Adrenal gland (tissue), 12 donors: ENCODE results near the gene TMEM132C. TPM values are rescaled to one million over a fixed set of nuclear protein-coding genes. Genes with fewer than 3 reads are reported as not detected.

ENCODE experiments used
- DNase-seq, 7 donors: peaks; one replicate each; pipeline ENCODE4 v3.0.0-alpha.2; 2019 to 2020
- H3K27ac ChIP-seq, 5 donors: fragments of 200-600 bp; sonication (generic) in 4 of 5; 1 replicate in 3 of 5; 2 replicates in 2 of 5; pipeline versions ENCODE4 v1.5.1 to v1.8.0; 2016 to 2020; ENCODE audit warnings: mild to moderate bottlenecking in 1 of 5
- H3K27me3 ChIP-seq: fragments of 200-600 bp; 2 replicates; pipeline ENCODE4 v1.8.0; 2021
- H3K36me3 ChIP-seq, 2 donors: fragments of 200-600 bp; replicated peaks in 1 of 2; 1 replicate in 1 of 2; 2 replicates in 1 of 2; pipeline versions ENCODE4 v1.5.1 to v1.8.0; 2018 to 2022
- H3K4me1 ChIP-seq, 2 donors: fragments of 200-600 bp; replicated peaks in 1 of 2; 1 replicate in 1 of 2; 2 replicates in 1 of 2; pipeline versions ENCODE4 v1.5.1 to v1.8.0; 2018 to 2021
- H3K4me3 ChIP-seq, 4 donors: fragments of 200-600 bp; sonication (generic) in 3 of 4; one replicate each; pipeline ENCODE4 v1.5.1; 2016 to 2018
- H3K9me3 ChIP-seq, 3 donors: fragments of 200-600 bp; sonication (generic) in 1 of 3; replicated peaks in 1 of 3; 1 replicate in 2 of 3; 2 replicates in 1 of 3; pipeline versions ENCODE4 v1.5.1 to v1.8.0; 2016 to 2021
- CTCF ChIP-seq, 6 experiments: fragments of 450-650 bp in 4 of 6; fragments of 200-600 bp in 2 of 6; sonication (generic) in 1 of 6; IDR thresholded peaks; 1 replicate in 5 of 6; 2 replicates in 1 of 6; pipeline versions ENCODE4 v1.5.1 to v1.8.0; 2016 to 2021; ENCODE audit warnings: antibody characterized with exemption in 6 of 6, mild to moderate bottlenecking in 2 of 6, moderate library complexity in 1 of 6
- POLR2A ChIP-seq, 2 donors: fragments of 450-650 bp; IDR thresholded peaks; one replicate each; pipeline ENCODE4 v1.6.1; 2017; ENCODE audit warnings: antibody characterized with exemption in 2 of 2, mild to moderate bottlenecking in 2 of 2, moderate library complexity in 1 of 2
- whole genome bisulfite sequencing, 4 donors: extraction: QIAGEN DNeasy Blood & Tissue Kit in 2 of 4; methylation state at CpG; one replicate each; pipeline versions ENCODE4 v1.1.5 to v1.1.7; 2013 to 2017; 5-methylcytosine and 5-hydroxymethylcytosine counted together
- intact Hi-C, 2 donors: fragments of 100-400 bp; cut with DNase I; formaldehyde crosslinking; loops; one replicate each; pipeline versions ENCODE4 v1.14.1 to v1.15.0; 2022 to 2023
- polyA plus RNA-seq, 3 donors: library from polyadenylated mRNA; stranded (reverse); fragments of 200-250 nt in 2 of 3; fragments of 350-450 nt in 1 of 3; fragmentation: Illumina TruSeq in 1 of 3; extraction: RNeasy Lipid Tissue Mini Kit (QIAGEN cat#74804) in 1 of 3; gene quantifications; one replicate each; pipeline ENCODE4 v1.2.3, GENCODE V29; 2013 to 2014
- total RNA-seq, 9 donors: library from RNA; depleted of rRNA in 4 of 9; stranded (reverse); fragments of >200 nt in 4 of 9; fragments of 120-200 nt in 1 of 9; fragmentation: NEBNext Ultra II Directional in 1 of 9; extraction: Animal tissue kit (Norgen Biotek cat#: 25700) in 1 of 9; gene quantifications; one replicate each; pipeline versions ENCODE4 v1.1.0 to v1.2.4, GENCODE V29; 2013 to 2023
- donor health status: healthy with polysubstance abuse.
- donor health status: Bipolar disorder and iron deficiency.
- donor health status: DM: yes; HTN: yes; CAD: no.
- donor health status: DM: no; HTN: no; CAD: no.
- donor health status: DM: no; HTN: no; CAD: no.
- donor health status: DM: yes; HTN: yes; CAD: no.

TMEM132C gene
- total and polyA plus RNA-seq, 12 donors, result 1.2 to 4.2 (median 2.5) TPM

- no peak for DNase-seq
- Histone ChIP-seq H3K27ac (no peak overlapping the region), H3K27me3 (no peaks in the 10 kb centered on the region), H3K9me3 (no peaks in the 10 kb centered on the region), H3K4me1 (no peaks in the 10 kb centered on the region), H3K4me3 (no peak overlapping the region), H3K36me3 (no peaks in the 10 kb centered on the region)
- intact Hi-C loops, result no loop called here
- WGBS, 4 donors, result 67 to 77% (median 76%) methylated on average over 6 of the region's 6 CpGs
- no peak for TF ChIP-seq POLR2A (IDR thresholded peaks at IDR 0.05)
- TF ChIP-seq CTCF (IDR thresholded peaks at IDR 0.05), result no peak
Measured at GRCh38 chr12:128712622-128713021, 445.7 kb downstream of the TMEM132C start.

GRCh38 chr12:128715485-128715884 lies 448.5 kb downstream of the TMEM132C start:
- Histone ChIP-seq H3K9me3 (no peaks in the 10 kb centered on the region), H3K36me3 (no peaks in the 10 kb centered on the region), H3K4me1 (no peaks in the 10 kb centered on the region), H3K27ac (no peak overlapping the region), H3K4me3 (no peak overlapping the region), H3K27me3 (no peaks in the 10 kb centered on the region)
- 50 to 63% (median 54%) methylated on average over 4 of the region's 4 CpGs for WGBS, 4 donors
- intact Hi-C loops, result no loop called here
- TF ChIP-seq CTCF (IDR thresholded peaks at IDR 0.05), result no peak
- no peak for TF ChIP-seq POLR2A (IDR thresholded peaks at IDR 0.05)
- DNase-seq, result no peak

- no peaks in the 10 kb centered on the region for H3K36me3 ChIP-seq
- H3K27ac ChIP-seq, result no peak overlapping the region
- H3K9me3 ChIP-seq, result no peaks in the 10 kb centered on the region
- no peak for DNase-seq
- H3K27me3 ChIP-seq, result no peaks in the 10 kb centered on the region
- no peaks in the 10 kb centered on the region for H3K4me1 ChIP-seq
- TF ChIP-seq POLR2A (IDR thresholded peaks at IDR 0.05), result no peak
- TF ChIP-seq CTCF (IDR thresholded peaks at IDR 0.05), result no peak
- intact Hi-C loops, result no loop called here
- WGBS, 4 donors, result 75 to 76% (median 76%) methylated on average over 9 to 10 of the region's 10 CpGs
- H3K4me3 ChIP-seq, result no peak overlapping the region
Measured at GRCh38 chr12:128724468-128725046, 457.6 kb downstream of the TMEM132C start.

GRCh38 chr12:128726886-128727285 lies 459.9 kb downstream of the TMEM132C start:
- Histone ChIP-seq H3K36me3 (no peaks in the 10 kb centered on the region), H3K27ac (no peak overlapping the region), H3K4me3 (no peak overlapping the region), H3K27me3 (no peaks in the 10 kb centered on the region), H3K4me1 (no peaks in the 10 kb centered on the region), H3K9me3 (no peaks in the 10 kb centered on the region)
- WGBS, 4 donors, result 54 to 68% (median 59%) methylated on average over 1 of the region's 1 CpG
- DNase-seq, result no peak
- intact Hi-C loops, result no loop called here
- no peak for TF ChIP-seq CTCF (IDR thresholded peaks at IDR 0.05)
- TF ChIP-seq POLR2A (IDR thresholded peaks at IDR 0.05), result no peak
